Embryonic facial prominence (tissue), 1 donor: ENCODE data around the gene THRSP.

Source experiments
- DNase-seq: peaks from one replicate; pipeline ENCODE4 v3.0.0-alpha.2; 2016; ENCODE audit errors: extremely low spot score

Gene THRSP

DNA sequence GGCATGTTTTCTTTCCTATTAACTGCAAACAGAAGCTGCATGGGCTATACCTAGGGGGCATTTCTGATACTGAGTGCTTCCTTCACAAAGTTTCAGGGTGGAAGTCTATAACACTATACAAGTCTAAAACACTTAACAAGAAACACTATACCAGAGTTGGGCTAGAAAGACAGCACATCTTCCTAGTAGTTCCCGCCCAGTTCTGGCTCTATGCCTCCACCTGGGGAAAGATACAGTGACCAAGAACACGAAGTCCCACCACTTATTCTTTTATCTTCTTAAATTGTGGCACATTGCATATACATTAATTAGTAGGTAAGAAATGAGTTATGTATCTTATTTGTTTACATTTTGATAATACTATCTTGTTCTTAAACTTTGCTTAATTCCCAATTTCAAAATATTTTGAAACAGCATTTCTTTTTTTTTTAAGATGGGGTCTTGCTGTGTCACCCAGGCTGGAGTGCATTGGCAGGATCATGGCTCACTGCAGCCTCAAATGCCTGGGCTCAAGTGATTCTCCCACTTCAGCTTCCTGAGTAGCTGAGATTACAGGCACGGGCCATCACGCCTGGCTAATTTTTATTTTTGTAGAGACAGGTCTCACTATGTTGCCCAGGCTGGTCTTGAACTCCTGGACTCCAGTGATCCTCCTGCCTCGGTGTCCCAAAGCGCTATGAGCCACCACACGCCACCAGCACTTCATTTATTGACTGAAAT is 34.2 kb downstream of the THRSP start:
- DNase-seq, result no peak

DNA sequence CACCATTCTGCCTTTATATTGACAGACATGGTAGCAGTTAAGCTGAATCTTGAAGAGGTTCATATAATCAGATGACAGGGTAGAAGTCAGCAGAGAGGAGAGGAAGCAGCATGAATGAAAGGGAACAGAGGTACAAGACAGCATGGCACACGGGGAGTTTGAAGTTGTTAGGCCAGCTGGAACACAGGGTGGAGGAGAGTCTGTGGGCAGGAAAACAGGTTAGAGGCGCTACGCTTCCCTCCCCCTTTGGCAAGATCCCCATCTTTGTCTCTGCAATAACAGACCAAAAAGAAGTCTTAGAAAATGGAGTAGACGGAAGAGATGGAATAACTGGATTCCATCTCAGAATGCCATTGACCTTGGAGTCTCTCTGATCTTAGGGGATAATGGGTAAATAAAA is 36.0 kb downstream of the THRSP start:
- DNase-seq, result no peak

DNA sequence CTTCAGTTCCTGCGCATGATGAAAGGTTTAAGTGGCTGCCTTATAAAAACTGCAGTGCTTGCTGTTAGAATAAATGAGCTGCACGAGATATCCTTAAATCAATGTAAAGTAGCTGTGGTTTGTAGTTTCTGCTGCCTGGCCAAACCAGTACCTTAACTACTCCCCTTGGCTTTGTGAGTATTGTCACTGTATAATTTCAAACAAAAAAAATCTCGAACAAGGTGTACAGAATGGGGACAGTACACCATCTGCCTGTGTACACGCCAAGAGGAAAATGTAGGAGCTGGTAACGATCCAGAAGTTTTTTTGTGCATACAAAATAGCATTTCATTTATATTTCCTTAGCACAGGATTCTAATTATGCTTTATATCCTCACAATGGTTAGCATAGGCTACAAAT is 36.6 kb downstream of the THRSP start:
- DNase-seq, result no peak

DNA sequence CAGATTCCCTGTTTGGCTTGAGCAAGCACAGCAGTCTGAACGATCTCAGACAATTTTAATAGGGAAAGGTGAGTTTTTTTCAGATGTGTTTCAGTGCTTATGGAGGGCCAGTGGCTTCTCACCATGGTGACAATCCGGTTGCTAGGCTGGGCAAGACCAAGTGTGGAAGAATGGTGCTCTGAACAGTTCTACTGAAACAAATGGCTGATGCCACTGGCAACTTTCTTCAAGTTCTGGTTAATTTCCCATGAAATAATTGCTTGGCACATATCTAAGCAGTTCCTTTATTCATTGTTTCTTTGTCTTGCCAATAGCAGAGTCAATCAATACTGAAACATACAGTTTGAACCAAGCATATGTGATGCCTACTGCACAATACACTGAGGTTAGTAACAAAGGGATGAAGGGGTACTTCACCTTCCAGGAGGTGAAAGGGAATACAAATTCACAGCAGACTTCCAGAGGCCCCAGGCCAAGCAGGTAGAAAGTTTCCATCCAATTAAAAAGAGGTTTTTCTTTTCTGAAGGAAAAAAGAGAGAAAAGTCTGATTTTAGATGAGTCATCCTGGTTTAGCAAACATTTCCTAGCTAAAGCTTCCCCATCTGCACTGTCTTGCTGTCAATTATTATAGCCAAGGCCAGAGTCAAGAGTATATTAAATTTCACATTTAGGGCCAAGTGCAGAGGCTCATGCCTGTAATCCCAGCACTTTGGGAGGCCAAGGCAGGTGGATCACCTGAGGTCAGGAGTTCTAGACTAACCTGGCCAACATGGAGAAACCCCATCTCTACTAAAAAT is 37.2 kb downstream of the THRSP start:
- no peak for DNase-seq

GRCh38 chr11:78109081-78110015 is 45.7 kb downstream of the THRSP start:
- peak; percentile 20 for DNase-seq

- no peak for DNase-seq
Observed at GRCh38 chr11:78110351-78110750, 46.7 kb downstream of the THRSP start.

DNA sequence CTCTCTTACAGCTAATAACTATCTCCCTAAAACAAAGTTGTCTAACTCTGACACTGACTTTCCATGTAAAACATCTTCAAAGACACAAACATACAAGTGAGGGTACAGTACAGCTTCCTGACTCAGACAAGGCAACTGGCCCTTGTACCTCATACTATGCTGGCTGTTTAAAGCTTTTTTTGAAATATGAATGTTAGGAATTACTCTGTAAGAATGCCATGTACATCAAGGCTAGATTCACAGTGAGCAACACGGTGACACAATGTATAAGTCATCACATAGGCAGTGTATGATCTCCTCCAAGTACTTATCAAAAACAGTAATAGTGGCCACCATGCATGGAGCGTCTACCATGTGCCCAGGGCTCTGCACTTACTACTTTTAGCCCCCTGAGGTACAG is 47.2 kb downstream of the THRSP start:
- DNase-seq, result no peak

- no peak for DNase-seq
Observed at GRCh38 chr11:78111298-78111697, 47.6 kb downstream of the THRSP start.

DNA sequence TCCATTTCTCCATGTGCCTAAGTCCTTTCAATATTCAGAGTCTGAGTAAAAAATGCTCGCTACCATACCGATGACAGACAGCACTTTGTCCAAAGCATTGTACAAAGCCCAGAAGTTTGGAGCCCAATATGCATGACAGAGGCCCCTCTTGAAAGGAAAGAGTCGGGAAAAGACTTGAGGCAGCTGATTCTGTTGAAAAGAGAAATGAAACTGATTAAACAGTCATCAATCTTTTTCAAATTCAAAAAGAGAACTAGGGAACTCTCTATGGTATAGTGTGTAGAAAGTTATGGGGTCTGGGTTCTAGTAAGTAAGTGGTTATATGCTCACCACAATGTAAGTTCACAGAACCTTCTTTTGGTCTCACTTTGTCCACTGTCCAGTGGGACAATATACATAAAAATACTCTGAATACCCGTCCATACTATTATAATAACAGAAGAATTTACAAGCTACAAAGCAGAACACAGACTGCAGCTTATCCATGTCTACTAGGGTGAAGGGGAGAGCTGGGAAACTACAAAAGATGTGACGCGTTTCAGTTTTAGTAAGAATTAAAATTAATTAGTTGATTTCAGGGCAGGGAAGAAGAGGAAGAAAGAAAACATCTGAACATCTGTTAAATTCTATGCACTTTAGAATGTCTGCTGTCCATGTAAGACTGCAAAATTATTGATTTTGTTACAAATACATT is 49.1 kb downstream of the THRSP start:
- DNase-seq, result no peak
